A204.1 (cell line): Measurements from ENCODE around the gene TIPIN.
"Not testable (repeated sequence)": the region's sequence is repeated elsewhere in the genome, so short reads cannot be mapped to it uniquely, and the experiment has no call there.

Experiments
- FAIRE-seq: peaks from 2 replicates; lab custom pipeline; 2012; peaks lifted over from hg19 to GRCh38; lab: Jason Lieb, UNC

The TIPIN gene, protein sequence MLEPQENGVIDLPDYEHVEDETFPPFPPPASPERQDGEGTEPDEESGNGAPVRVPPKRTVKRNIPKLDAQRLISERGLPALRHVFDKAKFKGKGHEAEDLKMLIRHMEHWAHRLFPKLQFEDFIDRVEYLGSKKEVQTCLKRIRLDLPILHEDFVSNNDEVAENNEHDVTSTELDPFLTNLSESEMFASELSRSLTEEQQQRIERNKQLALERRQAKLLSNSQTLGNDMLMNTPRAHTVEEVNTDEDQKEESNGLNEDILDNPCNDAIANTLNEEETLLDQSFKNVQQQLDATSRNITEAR

DNA sequence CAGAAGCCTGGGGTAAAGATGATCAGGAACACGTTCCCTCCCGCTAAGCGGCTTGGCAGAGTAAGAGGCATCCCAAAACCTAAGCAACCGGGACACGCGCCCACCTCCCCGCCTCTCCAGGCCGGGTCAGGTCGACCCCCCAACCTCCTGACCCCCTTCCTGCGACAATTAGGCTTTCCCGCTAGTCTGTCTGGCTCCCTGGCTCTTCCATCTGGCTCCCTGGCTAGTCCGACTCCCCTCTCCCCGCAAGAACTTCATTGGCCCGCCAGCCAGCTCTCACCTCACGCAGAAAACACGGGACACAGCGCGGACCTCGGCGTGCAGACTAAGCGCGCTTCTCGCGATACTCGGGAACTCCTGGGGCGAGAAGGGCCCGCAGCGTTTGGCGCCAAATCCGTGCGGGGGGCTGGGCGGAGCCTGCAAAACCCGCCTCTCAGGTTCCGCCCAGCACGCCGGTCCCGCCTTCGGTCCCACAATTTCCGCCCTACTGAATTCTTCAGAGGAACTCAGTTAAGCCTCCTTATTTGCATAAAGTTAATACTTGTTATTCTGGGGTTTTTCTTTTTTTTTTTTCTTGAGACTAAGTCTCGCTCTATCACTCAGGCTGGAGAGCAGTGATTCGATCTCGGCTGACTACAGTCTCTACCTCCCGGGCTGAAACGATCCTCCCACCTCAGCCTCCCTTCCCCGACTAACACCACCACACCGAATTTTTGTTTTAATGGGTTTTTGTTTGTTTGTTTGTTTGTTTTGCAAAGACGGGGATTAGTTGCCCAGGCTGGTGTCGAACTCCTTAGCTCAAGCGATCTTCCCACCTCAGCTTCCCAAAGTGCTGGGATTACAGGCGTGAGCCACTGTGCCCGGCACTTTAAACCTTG is at the start of gene TIPIN:
TIPIN (minus strand) TSS at position 327 of the 878 bp plus-strand sequence. CDS start 3,738 bp downstream, outside the sequence.
- FAIRE-seq, result peak; percentile 94

DNA sequence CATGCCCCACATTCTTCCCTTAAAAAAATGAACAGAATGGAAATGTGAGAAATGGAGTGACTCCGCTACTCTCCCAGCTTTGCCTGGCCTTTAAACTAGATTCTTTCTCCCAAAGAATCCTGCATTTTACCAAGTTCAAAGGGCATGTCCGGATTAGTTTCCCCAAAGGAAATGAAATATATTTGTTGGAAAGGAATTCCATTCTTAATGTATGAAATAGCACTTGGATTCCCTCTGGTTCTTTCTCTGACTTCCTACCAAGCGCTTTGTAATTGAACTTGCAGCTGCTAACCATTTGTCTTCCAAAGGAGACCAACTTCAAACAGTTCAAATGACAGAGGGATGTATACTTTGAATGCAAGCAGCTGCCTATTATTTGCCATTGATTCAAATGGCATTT is 49.1 kb upstream of the TIPIN start:
- no peak for FAIRE-seq

DNA sequence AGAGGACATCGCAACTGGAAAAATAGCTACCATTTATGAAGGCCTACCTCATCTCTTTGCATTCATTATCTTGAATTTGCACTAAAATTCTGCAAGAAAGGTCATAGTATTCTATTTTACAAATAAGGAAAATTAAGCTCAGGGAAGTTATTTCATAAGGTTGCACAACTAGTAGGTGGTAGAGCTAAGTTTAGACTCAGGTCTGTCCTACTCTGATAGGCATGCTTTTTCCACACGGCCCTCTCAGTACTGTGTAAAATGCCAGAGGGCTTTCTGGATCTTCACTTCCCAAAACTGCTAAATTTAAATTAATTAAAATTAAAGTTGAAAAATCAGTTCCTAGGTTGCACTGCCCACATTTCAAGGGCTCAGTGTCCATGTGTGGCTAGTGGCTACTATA is 48.5 kb upstream of the TIPIN start:
- no peak for FAIRE-seq

DNA sequence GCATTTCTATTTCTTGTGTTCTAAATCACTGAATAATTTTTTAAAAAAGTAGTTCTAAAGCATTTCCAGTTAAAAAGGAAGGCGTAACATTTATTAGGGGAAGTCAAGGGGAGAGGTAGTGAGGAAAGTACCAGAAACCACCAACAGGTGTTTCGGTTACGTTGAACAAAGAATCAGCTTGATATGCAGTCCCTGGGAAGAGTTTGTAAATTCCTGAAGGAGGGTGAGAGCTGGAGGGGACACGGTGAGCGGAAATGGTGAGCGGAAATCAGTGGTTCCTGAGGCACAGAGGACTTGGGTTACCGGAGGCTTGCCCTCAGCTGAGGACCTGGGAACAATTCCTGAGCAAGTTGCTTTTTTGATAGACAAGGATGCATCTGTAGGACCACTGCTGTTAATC is 48.0 kb upstream of the TIPIN start:
- no peak for FAIRE-seq

DNA sequence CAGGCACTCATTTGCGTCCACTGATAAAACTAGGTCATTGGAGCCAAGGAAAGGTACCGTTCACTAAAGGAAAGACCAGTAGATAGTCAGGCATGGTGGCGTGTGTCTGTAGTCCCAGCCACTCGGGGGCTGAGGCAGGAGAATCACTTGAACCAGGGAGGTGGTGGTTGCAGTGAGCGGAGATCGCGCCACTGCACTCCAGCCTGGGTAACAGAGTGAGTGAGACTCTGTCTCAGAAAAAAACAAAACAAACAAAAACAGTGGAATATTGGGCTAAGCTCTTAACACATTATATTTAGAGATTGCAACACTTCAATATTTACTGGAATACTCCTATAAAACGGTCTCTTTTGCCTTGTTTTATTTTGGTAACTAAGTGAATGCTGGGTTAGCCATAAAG is 47.6 kb upstream of the TIPIN start:
- FAIRE-seq, result no peak

DNA sequence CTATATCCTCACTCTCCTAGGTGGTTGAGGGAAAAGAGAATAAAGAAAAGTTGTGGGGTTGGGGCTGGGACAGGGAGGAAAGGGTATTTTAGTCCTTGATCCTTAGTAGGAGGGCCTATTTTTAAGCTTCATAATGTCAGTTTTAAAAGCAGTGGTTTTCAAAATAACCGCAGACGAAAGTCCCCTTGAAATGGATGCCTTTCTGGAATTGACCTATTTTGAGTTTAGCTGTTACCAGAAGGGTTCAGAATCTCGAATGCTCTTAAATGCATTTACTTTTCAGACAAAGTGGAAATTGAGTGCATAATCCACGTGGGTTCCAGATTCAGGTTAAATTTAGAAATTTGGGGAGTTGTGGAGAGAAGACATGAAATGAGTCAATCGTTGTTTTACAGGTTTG is 46.8 kb upstream of the TIPIN start:
- no peak for FAIRE-seq

DNA sequence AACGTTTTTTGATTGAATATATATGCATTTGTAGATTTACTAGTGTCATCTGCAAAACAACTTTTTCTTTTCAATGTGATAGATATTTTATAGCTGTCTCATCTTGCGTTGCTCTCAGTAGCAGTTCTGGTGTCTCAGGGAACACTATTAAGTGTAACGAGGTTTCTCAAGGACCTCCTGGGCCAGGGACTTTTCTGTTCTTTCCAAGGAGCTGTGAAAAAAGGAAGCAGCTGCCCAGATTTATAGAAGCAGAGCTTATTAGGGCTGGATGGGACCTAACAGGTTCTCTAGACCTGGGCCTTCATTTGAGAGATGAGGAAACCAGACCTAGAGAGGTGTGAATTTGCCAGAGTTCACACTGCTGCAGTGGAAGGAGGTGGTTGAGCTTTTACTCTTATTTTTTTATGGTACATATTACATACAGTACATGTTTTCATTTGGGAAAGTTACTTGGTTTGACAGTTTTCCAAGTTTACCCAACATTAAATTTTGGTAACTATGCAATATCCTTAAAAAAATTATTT is 46.3 kb upstream of the TIPIN start:
- FAIRE-seq, result no peak

DNA sequence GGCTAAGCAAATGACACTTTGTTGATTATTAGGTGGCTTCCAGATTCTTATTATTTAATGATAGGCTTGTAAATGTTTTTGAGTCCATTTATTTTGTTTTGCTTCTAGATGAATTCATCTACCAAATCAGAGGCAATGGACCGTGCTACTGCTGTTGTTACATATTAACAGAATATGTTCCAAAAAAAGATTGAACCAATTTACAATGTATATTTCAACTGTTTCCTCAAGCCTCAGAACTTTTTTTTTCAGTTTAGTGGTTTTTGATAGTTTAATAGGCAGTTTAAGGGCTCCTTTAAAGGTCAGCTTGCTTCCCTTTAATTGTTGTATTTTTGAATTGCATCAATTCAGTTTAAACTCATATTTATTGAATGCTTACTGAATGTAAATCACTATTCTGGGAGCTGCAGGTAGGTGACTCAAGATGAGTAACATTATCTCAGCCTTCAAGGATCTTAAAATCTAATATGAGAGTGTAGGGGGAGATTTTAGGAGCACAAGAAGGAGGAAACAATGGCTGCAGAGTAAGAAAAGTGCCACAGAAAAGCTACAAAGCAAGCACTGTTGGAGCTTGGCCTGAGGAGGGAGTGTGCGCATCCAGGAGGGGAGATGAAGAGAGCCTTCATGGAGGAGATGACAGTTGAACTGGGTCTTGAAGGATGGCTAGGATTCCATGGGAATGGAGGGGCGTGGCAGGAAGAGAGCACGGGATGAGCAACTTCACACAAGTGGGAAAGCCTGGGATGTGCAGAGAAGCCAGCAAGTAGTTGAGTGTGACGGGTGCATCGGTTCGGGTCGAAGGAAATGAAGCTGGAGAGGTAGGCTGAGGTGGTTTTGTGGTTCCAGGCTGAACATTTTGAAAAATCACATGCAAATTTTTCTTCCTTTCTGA is 44.9 kb upstream of the TIPIN start:
- no peak for FAIRE-seq

DNA sequence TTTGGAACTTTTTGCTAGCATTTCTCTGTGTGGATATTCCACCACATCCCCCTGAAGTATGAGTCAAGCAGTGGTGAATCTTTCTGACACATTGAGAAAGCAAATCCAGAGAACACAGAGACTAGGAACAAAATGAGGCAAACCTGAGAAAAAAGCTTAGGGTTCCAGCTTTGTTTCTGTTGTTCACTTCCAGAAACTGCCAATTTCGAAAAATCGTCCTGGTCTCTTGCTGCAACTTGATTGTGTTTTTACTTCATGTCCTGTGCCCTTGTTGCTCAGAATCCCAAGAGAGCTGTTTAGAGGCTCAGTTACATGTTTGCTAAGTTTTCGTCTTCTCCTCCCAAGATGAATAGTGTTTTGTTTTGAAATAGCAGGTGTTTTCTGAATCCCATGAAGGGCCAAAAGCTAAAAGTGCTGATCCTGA is 43.9 kb upstream of the TIPIN start:
- FAIRE-seq, result no peak

DNA sequence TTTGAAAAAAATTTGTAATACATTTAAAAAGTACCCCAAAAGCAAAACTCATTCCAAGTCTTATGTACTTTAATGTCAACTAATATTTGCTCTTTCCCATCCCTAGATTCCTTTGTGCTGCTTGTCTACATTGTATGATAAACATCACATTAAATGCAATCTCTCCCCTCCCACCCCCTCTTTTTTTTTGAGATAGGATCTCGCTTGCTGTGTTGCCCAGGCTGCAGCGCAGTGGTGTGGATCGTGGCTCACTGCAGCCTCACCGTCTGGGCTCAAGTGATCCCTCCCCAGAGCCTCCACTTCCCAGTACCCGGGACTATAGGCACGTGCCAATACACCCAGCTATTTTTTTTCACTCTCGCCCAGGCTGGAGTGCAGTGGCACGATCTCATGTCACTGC is 42.8 kb upstream of the TIPIN start:
- no peak for FAIRE-seq

DNA sequence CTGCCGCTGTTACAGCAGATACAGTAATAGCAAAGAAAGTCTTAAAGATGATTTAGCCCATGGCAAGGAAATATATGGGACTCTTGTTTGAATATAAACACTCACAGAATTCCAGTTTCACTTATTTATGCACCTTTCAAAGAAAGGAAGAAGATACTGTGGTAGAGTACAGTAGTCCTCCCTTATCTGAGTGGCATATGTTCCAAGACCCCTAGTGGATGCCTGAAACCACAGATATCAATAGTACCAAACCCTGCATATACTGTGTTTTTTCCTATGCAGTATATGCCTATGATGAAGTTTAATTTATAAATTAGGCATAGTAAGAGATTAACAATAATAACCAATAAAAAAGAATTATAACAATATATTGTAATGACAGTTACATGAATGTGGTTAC is 38.4 kb upstream of the TIPIN start:
- no peak for FAIRE-seq

DNA sequence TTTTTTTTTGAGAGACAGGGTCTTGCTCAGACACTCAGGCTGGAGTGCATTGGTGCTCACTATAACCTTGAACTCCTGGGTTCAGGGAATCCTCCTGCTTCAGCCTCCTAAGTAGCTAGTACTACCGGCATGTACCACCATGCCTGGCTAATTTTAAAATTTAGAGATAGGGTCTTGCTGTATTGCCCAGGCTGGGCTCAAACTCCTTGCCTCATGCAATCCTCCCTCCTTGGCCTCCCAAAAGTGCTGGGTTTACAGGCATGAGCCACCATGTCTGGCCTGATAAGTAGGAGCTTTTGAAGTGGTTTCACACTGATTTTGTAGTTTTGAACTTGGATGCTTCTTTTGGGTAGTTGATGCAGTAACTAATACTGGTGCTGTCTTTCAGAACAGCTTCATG is 38.0 kb upstream of the TIPIN start:
- no peak for FAIRE-seq

DNA sequence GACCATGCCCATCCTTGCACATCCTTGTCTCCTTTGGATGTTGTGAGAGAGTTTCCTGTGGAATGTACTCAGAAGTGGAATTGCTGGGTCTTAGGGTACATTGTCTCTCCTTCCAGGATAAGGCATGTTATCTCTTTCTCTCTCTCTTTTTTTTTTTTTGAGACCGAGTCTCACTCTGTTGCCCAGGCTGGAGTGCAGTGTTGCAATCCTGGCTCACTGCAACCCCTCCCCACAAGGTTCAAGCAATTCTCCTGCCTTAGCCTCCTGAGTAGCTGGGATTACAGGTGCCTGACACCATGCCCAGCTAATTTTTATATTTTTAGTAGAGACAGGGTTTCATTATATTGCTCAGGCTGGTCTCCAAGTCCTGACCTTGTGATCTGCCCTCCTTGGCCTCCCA is 36.6 kb upstream of the TIPIN start:
- FAIRE-seq, result not testable (repeated sequence)

DNA sequence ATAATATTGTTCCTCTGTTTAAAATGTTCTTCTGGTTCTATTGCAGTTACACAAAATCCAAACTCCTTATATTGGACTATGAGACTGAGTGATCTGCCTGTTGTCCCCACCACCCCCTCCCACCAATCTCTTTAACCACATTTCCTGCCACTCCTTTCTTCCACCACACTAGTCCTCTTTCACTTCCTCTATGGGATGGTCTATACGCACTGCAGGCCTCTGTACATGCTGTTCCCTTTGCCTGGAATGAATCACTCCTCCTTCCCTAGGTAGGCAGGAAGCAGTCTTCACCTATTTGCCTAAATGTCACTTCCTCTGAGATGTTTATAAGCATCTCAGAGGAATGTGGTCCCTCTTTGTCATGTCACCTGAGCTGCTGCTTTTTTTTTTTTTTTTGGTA is 34.2 kb upstream of the TIPIN start:
- FAIRE-seq, result no peak

DNA sequence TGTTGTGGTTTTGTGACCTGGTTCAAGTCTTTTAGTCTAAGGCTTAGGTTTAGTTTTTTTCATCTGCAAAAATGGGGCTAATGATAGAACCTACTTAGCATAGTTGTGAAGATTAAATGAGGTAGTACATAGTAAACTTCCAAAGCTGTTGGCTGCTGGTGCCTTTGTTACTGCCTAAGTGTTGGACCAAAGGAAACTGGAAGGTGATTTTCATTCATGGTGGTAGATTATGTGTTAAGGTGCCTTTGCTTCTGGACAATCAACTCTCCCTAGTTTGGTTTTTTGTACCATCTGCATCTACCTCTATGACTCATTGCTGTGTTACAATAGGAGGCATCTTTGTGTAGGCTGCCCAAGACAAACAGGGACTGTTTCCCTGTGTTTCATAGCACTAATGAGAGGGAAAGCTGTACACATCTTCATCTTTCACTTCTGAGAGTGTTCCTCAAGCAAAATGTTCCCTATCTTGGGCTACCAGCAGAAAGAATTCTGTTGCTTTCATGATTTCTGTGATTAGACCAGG is 33.4 kb upstream of the TIPIN start:
- no peak for FAIRE-seq

DNA sequence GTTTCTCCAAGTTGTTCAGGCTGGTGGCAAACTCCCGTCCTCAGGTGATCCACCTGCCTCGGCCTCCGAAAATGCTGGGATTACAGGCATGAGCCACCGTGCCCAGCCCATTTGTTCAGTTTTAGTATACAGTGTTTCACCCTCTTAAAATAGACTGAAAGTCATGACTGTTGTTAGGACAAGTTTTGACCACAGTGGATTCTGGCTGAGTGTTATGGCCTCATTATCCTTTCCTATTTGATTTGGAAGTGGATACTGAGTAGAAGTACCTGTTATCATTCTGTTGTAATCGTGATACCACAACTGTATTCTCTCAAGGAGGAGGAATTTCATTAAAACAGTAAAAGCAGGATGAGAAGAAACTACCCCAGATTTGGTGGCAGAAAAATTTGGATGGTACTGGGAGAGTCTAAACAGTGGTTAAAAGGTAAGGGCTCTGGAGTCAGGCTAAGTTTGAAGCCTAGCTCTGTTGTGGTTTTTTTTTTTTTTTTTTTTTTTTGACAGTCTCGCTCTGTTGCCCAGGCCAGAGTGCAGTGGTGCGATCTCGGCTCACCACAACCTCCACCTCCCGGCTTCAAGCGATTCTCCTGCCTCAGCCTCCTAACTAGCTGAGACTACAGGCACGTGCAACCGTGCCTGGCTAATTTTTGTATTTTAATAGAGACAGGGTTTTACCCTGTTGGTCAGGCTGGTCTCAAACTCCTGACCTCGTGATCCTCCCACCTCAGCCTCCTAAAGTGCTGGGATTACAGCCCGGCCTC is 32.8 kb upstream of the TIPIN start:
- FAIRE-seq, result no peak

DNA sequence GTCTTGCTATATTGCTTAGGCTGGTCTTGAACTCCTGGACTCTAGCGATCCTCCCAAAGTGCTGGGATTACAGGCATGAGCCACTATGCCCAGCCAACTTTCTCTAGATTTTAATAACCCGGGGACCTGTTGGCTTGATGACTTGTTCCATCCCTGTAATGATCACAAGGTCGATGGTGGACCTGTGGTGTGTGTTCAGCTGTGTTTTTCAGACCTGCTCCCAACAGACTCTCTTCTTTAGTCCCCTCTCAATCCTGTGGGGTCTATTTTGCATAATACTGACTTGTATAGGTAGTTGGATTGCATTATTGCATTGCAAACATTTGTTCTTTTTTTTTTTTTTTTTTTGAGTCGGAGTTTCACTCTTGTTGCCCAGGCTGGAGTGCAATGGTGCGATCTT is 32.1 kb upstream of the TIPIN start:
- FAIRE-seq, result no peak

DNA sequence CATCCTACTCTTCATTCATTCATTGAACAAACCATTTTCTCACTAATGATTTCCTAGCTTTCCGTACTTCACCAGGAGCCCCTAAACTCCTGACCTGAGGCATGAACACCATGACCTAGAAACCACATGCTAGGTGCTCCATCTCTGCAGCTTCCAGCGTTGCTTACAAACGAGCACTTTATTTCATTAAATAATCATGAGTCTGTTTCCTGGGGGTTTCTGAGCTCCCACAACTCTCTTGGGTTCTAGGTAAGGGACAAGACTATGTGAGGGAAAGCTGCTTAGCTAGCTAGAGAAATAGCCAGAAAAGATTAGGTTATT is 31.5 kb upstream of the TIPIN start:
- FAIRE-seq, result no peak

DNA sequence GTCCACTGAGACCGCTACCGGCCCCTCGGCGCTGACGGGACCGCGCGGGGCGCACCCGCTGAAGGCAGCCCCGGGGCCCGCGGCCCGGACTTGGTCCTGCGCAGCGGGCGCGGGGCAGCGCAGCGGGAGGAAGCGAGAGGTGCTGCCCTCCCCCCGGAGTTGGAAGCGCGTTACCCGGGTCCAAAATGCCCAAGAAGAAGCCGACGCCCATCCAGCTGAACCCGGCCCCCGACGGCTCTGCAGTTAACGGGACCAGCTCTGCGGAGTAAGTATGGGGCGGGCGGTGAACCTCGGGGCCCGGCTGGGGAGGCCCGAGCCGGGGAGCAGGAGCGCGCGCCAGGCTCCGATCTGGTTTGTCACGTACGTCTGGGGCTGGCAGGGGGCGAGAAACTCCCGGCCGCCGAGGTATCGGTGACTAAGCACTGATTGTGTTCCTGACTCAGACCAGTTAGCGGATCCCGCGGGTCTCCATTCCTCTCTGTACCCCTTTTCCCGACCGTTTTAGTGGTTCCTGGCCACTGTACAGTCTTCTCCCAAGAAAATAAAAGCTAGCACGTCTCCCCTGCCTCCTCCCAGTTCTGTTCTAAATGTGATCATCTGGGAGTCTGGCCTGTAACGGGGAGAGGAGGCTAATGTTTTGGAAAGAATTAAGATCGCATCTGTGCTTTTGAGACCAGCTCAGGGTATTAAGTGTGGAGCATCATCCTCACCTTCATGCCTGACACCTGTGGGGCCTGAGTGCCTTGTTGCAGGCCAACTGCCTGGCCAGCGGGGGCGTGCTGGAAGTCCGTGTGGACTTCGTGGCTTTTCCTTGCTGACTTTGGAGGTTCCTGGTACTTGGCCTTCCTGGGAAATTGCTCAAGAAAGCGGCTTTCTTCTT is 30.9 kb upstream of the TIPIN start:
- no peak for FAIRE-seq
